Measurements from ENCODE around the gene CHST2.

GRCh38 chr3:143147707-143148106, 28.1 kb downstream of the CHST2 start:
- TF ChIP-seq CTCF (IDR thresholded peaks at IDR 0.05; ENCODE audit: low read depth, low read length, missing input control) (no peak), GABPA (IDR thresholded peaks at IDR 0.05 in 1 of 2, conservative IDR thresholded peaks at IDR 0.05 in 1 of 2) (no peak), YY1 (IDR thresholded peaks at IDR 0.05) (no peak), RAD21 (IDR thresholded peaks at IDR 0.05) (no peak), MAX (IDR thresholded peaks at IDR 0.05) (no peak), TAF1 (conservative IDR thresholded peaks at IDR 0.05) (no peak), ZBTB33 (IDR thresholded peaks at IDR 0.05) (no peak), RXRA (IDR thresholded peaks at IDR 0.05) (no peak), HNF4G (IDR thresholded peaks at IDR 0.05) (no peak), ATF3 (IDR thresholded peaks at IDR 0.05) (no peak)

All from liver (tissue), 3 donors.